ENCODE measurements around the gene SF3B1. TPM values are rescaled to one million over a fixed set of nuclear protein-coding genes. Genes with fewer than 3 reads are reported as not detected.
"Not testable (repeated sequence)": the region's sequence is repeated elsewhere in the genome, so short reads cannot be mapped to it uniquely, and the experiment has no call there.

SF3B1 gene
- total RNA-seq, 4 donors from 2014 or later, result 356 to 1,013 (median 641) TPM

- H3K9me3 ChIP-seq, result no peaks in the 10 kb centered on the region
- DNase-seq, result no peak
- H3K27ac ChIP-seq, result peak overlapping the region; percentile 96 to 97
- no peak for TF ChIP-seq CTCF (IDR thresholded peaks at IDR 0.05)
- TF ChIP-seq POLR2A (IDR thresholded peaks at IDR 0.05), result no peak
- intact Hi-C loops (cut with DNase I; ENCODE audit: low total_unique reads), result loop anchor here (10.0 kb wide), 1 partner anchor 59 kb away; the partner anchor contains the start of gene HSPD1
- no peaks in the 10 kb centered on the region for H3K27me3 ChIP-seq
- H3K4me1 ChIP-seq, result peaks cover 0 to 9% of the 10 kb centered on the region in 2 donors
- peak overlapping the region; percentile 73 to 95 for H3K4me3 ChIP-seq
- H3K36me3 ChIP-seq, result no peaks in the 10 kb centered on the region
Measured at GRCh38 chr2:197435598-197436420, 981 bp upstream of the SF3B1 start.

GRCh38 chr2:197433780-197434438 is 919 bp downstream of the SF3B1 start:
- H3K4me3 ChIP-seq, result peak overlapping the region; percentile 73 to 95
- no peak for TF ChIP-seq CTCF (IDR thresholded peaks at IDR 0.05)
- no peak for TF ChIP-seq POLR2A (IDR thresholded peaks at IDR 0.05)
- intact Hi-C loops (cut with DNase I; ENCODE audit: low total_unique reads), result loop anchor here (10.0 kb wide), 1 partner anchor 61 kb away; the partner anchor contains the start of gene HSPD1
- no peaks in the 10 kb centered on the region for H3K9me3 ChIP-seq
- H3K27ac ChIP-seq, result peak overlapping the region; percentile 96 to 97
- H3K4me1 ChIP-seq, result peaks cover 0 to 9% of the 10 kb centered on the region in 2 donors
- no peaks in the 10 kb centered on the region for H3K36me3 ChIP-seq
- DNase-seq, result no peak
- no peaks in the 10 kb centered on the region for H3K27me3 ChIP-seq

DNA sequence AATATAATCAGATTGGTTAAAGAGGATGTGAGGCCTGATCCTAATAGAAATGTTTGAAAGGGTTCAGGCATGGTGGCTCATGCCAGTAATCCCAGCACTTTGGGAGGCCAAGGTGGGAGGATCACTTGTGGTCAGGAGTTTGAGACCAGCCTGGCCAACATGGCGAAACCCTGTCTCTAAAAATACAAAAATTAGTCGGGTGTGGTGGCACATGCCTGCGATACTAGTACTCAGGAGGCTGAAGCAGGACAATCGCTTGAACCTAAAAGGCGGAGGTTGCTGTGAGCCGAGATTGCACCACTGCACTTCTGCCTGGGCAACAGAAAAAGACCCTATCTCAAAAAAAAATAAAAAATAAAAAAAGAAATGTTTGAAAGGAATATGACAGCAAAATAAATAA is 2.3 kb downstream of the SF3B1 start:
- peak overlapping the region in 1 of 2 donors; percentile 73 for H3K4me3 ChIP-seq
- intact Hi-C loops (cut with DNase I; ENCODE audit: low total_unique reads), result loop anchor here (10.0 kb wide), 1 partner anchor 62 kb away; the partner anchor contains the start of gene HSPD1
- not testable (repeated sequence) for H3K9me3 ChIP-seq, H3K27ac ChIP-seq, DNase-seq, H3K36me3 ChIP-seq, H3K27me3 ChIP-seq
- peaks cover 0 to 18% of the 10 kb centered on the region in 2 donors for H3K4me1 ChIP-seq

DNA sequence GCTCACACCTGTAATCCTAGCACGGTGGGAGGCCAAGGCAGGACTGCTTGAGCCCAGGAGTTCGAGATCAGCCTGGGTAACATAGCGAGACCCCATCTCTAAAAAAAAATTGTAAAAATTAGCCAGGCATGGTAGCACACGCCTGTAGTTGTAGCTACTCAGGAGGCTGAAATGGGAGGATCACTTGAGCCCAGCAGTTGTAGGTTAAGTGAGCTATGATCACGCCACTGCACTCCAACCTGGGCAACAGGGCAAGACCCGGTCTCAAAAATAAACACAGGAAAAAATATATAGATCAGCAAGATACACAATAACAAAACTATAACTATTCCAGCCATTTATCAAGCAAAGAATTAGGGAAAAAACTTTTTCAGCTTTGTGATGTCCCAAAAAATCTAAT is 3.0 kb downstream of the SF3B1 start:
- H3K27me3 ChIP-seq, result no peaks in the 10 kb centered on the region
- H3K27ac ChIP-seq, result no peak overlapping the region
- intact Hi-C loops (cut with DNase I; ENCODE audit: low total_unique reads), result loop anchor here (10.0 kb wide), 1 partner anchor 63 kb away; the partner anchor contains the start of gene HSPD1
- H3K4me3 ChIP-seq, result no peak overlapping the region
- no peak for DNase-seq
- H3K4me1 ChIP-seq, result peaks cover 1 to 18% of the 10 kb centered on the region in 2 donors
- TF ChIP-seq CTCF (IDR thresholded peaks at IDR 0.05) (no peak), POLR2A (IDR thresholded peaks at IDR 0.05) (no peak)
- no peaks in the 10 kb centered on the region for H3K36me3 ChIP-seq
- H3K9me3 ChIP-seq, result no peaks in the 10 kb centered on the region

DNA sequence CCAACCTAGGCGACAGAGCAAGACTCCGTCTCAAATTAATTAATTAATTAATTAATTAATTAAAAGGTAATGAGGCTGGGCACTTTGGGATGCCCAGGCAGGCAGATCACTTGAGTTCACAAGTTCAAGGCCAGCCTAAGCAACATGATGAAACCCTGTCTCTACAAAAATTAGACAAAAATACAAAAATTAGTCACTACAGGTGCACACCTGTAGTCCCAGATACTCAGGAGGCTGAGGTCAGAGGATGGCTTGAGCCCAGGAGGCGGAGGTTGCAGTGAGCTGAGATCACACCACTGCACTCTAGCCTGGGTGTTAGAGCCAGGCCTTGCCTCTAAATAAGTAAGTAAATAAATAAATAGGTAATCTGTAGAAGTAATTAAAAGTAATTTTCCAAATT is 6.8 kb downstream of the SF3B1 start:
- Histone ChIP-seq H3K4me1 (peaks cover 11 to 15% of the 10 kb centered on the region in 2 donors), H3K9me3 (no peaks in the 10 kb centered on the region), H3K36me3 (no peaks in the 10 kb centered on the region), H3K4me3 (no peak overlapping the region), H3K27ac (no peak overlapping the region), H3K27me3 (no peaks in the 10 kb centered on the region)
- intact Hi-C loops (cut with DNase I; ENCODE audit: low total_unique reads), result no loop called here
- TF ChIP-seq CTCF (IDR thresholded peaks at IDR 0.05), result no peak
- no peak for TF ChIP-seq POLR2A (IDR thresholded peaks at IDR 0.05)
- DNase-seq, result no peak
